Upper lobe of left lung (tissue), 6 donors: ENCODE results near the gene MED13. TPM values are rescaled to one million over a fixed set of nuclear protein-coding genes. Genes with fewer than 3 reads are reported as not detected.
A peak's percentile ranks its signal among the peaks of the same experiment; 100 is the strongest.

Experiments
- ATAC-seq, 2 donors: fragments of 200-7000 bp; cut with Tn5 transposase; one replicate each; pipeline ENCODE4 v1.9.1; 2022; ENCODE audit warnings: mild to moderate bottlenecking in 2 of 2, moderate library complexity in 2 of 2; ENCODE audit not compliant: low FRiP score in 2 of 2
- DNase-seq, 2 donors: peaks; one replicate each; pipeline ENCODE4 v3.0.0-alpha.2; 2019 to 2020
- H3K27ac ChIP-seq, 4 donors: fragments of 200-600 bp; sonication (generic); one replicate each; pipeline ENCODE4 v1.5.1; 2016 to 2019
- H3K27me3 ChIP-seq, 4 donors: fragments of 200-600 bp; sonication (generic); one replicate each; pipeline ENCODE4 v1.5.1; 2017 to 2019
- H3K36me3 ChIP-seq, 4 donors: fragments of 200-600 bp; sonication (generic); one replicate each; pipeline ENCODE4 v1.5.1; 2016 to 2019
- H3K4me1 ChIP-seq, 4 donors: fragments of 200-600 bp; sonication (generic); one replicate each; pipeline ENCODE4 v1.5.1; 2018 to 2019
- H3K4me3 ChIP-seq, 4 donors: fragments of 200-600 bp; sonication (generic); one replicate each; pipeline ENCODE4 v1.5.1; 2017 to 2019; ENCODE audit warnings: mild to moderate bottlenecking in 2 of 4, moderate library complexity in 1 of 4
- H3K9me3 ChIP-seq, 4 donors: fragments of 200-600 bp; sonication (generic); one replicate each; pipeline ENCODE4 v1.5.1; 2018 to 2019
- CTCF ChIP-seq, 6 experiments: fragments of 450-650 bp in 4 of 6; fragments of 200-600 bp in 2 of 6; sonication (generic) in 2 of 6; IDR thresholded peaks; one replicate each; pipeline ENCODE4 v1.5.1; 2016 to 2019; ENCODE audit warnings: antibody characterized with exemption in 6 of 6
- EP300 ChIP-seq, 4 donors: sonication (generic); formaldehyde crosslinking; IDR thresholded peaks; one replicate each; pipeline ENCODE4 v1.5.1; 2017; ENCODE audit warnings: antibody characterized with exemption in 4 of 4, control low read depth in 2 of 4
- POLR2A ChIP-seq, 4 donors: fragments of 450-650 bp; IDR thresholded peaks; one replicate each; pipeline ENCODE4 v1.5.1; 2016 to 2017; ENCODE audit warnings: antibody characterized with exemption in 4 of 4, mild to moderate bottlenecking in 2 of 4
- POLR2AphosphoS5 ChIP-seq, 2 donors: sonication (generic); formaldehyde crosslinking; IDR thresholded peaks; one replicate each; pipeline ENCODE4 v1.5.1; 2017; ENCODE audit warnings: antibody characterized with exemption in 2 of 2
- WGBS, 2 donors: methylation state at CpG; one replicate each; pipeline ENCODE4 v1.1.5; 2017 to 2018; 5-methylcytosine and 5-hydroxymethylcytosine counted together
- total RNA-seq, 6 donors: library from RNA; depleted of rRNA in 4 of 6; stranded (reverse); fragments of >200 nt in 4 of 6; gene quantifications; one replicate each; pipeline versions ENCODE4 v1.1.0 to v1.2.1, GENCODE V29; 2016 to 2021
- donor health status: DM: no; HTN: no; CAD: no; lungs with moderate emphysema.
- donor health status: DM: no; HTN: yes; CAD: no; lungs with severe emphysema.

Gene MED13
- total RNA-seq, 6 donors from 2014 or later, result 52.7 to 109 (median 71.3) TPM

GRCh38 chr17:62101515-62101914 is 36.4 kb upstream of the MED13 start:
- Histone ChIP-seq H3K27ac (no peak overlapping the region), H3K9me3 (no peaks in the 10 kb centered on the region), H3K27me3 (no peaks in the 10 kb centered on the region), H3K4me3 (no peak overlapping the region), H3K4me1 (no peaks in the 10 kb centered on the region), H3K36me3 (no peaks in the 10 kb centered on the region)
- TF ChIP-seq CTCF (IDR thresholded peaks at IDR 0.05) (no peak), EP300 (IDR thresholded peaks at IDR 0.05) (no peak), POLR2A (IDR thresholded peaks at IDR 0.05) (no peak), POLR2AphosphoS5 (IDR thresholded peaks at IDR 0.05) (no peak)
- WGBS, 2 donors, result 79 to 93% methylated on average over 4 of the region's 4 CpGs
- ATAC-seq, result no peak
- no peak for DNase-seq

GRCh38 chr17:62101090-62101489 is 36.0 kb upstream of the MED13 start:
- Histone ChIP-seq H3K27ac (no peak overlapping the region), H3K36me3 (no peaks in the 10 kb centered on the region), H3K4me1 (no peaks in the 10 kb centered on the region), H3K4me3 (no peak overlapping the region), H3K27me3 (no peaks in the 10 kb centered on the region), H3K9me3 (no peaks in the 10 kb centered on the region)
- ATAC-seq, result no peak
- TF ChIP-seq POLR2A (IDR thresholded peaks at IDR 0.05), result no peak
- no peak for DNase-seq

- Histone ChIP-seq H3K9me3 (no peaks in the 10 kb centered on the region), H3K36me3 (no peaks in the 10 kb centered on the region)
- 94 to 95% methylated on average over 1 of the region's 1 CpG for WGBS, 2 donors
Measured at GRCh38 chr17:62100055-62100454, 35.0 kb upstream of the MED13 start.

GRCh38 chr17:62099532-62099931 is 34.5 kb upstream of the MED13 start:
- Histone ChIP-seq H3K27ac (no peak overlapping the region), H3K9me3 (no peaks in the 10 kb centered on the region), H3K4me1 (no peaks in the 10 kb centered on the region), H3K27me3 (no peaks in the 10 kb centered on the region), H3K4me3 (no peak overlapping the region), H3K36me3 (no peaks in the 10 kb centered on the region)
- no peak for ATAC-seq
- TF ChIP-seq POLR2AphosphoS5 (IDR thresholded peaks at IDR 0.05) (no peak), CTCF (IDR thresholded peaks at IDR 0.05) (no peak), POLR2A (IDR thresholded peaks at IDR 0.05) (no peak), EP300 (IDR thresholded peaks at IDR 0.05) (no peak)
- DNase-seq, result no peak
- WGBS, 2 donors, result 82 to 92% methylated on average over 2 of the region's 2 CpGs

More at GRCh38 chr17:62100055-62100454, 35.0 kb upstream of the MED13 start:
- no peak for TF ChIP-seq EP300 (IDR thresholded peaks at IDR 0.05)
- no peak for TF ChIP-seq POLR2AphosphoS5 (IDR thresholded peaks at IDR 0.05)
- TF ChIP-seq CTCF (IDR thresholded peaks at IDR 0.05), result no peak
- TF ChIP-seq POLR2A (IDR thresholded peaks at IDR 0.05), result no peak
- DNase-seq (no peak), ATAC-seq (no peak)
- Histone ChIP-seq H3K4me3 (no peak overlapping the region), H3K27ac (no peak overlapping the region), H3K27me3 (no peaks in the 10 kb centered on the region), H3K4me1 (no peaks in the 10 kb centered on the region)

GRCh38 chr17:62098623-62099231 is 33.6 kb upstream of the MED13 start:
- Histone ChIP-seq H3K9me3 (no peaks in the 10 kb centered on the region), H3K36me3 (no peaks in the 10 kb centered on the region), H3K4me3 (no peak overlapping the region), H3K4me1 (peaks cover 0 to 4% (median 0%) of the 10 kb centered on the region in 4 donors), H3K27ac (no peak overlapping the region), H3K27me3 (no peaks in the 10 kb centered on the region)
- 84 to 86% methylated on average over 4 of the region's 4 CpGs for WGBS, 2 donors
- TF ChIP-seq CTCF (IDR thresholded peaks at IDR 0.05) (no peak), EP300 (IDR thresholded peaks at IDR 0.05) (no peak), POLR2A (IDR thresholded peaks at IDR 0.05) (no peak)
- DNase-seq (no peak), ATAC-seq (peak in 1 of 2 donors; percentile 27)
